ENCODE data around the gene KIAA1614.

Gene KIAA1614

DNA sequence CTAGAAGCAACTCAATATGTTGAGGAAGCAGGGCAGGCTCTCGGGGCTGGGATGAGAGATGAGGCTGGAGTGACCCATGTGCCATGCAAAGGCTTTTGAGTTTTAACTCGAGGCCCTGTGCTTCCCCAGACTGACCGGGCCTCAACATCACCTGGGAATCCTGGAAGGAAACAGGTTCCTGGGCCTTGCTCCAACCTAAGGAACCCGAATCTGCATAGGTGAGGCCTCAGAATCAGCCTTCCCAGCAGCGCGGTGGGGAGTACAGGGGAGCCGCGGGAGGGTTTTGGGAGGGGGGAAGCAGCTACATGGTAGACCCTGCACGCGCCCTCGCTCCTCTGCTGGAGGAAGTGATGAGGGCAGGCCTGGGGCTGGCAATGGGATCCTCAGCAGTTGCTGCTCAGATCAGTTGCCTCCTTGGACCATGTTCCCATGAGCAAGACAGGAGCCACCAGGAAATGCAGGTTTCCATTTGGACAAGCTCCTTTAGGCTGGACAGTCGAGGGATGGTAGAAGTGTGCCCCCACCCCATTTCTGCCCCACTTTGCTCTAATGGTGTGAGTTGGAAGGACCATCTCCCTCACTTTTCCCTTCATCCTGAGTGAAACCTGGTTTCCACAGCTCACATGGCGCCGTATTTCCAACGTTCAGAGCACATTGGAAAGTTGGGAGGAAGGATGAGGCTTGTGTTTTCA is 4.5 kb upstream of the KIAA1614 start:
- no peaks in the 10 kb centered on the region for H3K27me3 ChIP-seq (ENCODE audit: insufficient read depth, poor library complexity, severe bottlenecking)
- no peak overlapping the region for H3K27ac ChIP-seq (replicated peaks)
- TF ChIP-seq GABPA (IDR thresholded peaks at IDR 0.05; ENCODE audit: low read depth) (no peak), POLR2AphosphoS5 (IDR thresholded peaks at IDR 0.05; ENCODE audit: low read depth) (no peak), SPI1 (IDR thresholded peaks at IDR 0.05; ENCODE audit: borderline replicate concordance, low read depth) (no peak)
- TF ChIP-seq, protein P1, sequence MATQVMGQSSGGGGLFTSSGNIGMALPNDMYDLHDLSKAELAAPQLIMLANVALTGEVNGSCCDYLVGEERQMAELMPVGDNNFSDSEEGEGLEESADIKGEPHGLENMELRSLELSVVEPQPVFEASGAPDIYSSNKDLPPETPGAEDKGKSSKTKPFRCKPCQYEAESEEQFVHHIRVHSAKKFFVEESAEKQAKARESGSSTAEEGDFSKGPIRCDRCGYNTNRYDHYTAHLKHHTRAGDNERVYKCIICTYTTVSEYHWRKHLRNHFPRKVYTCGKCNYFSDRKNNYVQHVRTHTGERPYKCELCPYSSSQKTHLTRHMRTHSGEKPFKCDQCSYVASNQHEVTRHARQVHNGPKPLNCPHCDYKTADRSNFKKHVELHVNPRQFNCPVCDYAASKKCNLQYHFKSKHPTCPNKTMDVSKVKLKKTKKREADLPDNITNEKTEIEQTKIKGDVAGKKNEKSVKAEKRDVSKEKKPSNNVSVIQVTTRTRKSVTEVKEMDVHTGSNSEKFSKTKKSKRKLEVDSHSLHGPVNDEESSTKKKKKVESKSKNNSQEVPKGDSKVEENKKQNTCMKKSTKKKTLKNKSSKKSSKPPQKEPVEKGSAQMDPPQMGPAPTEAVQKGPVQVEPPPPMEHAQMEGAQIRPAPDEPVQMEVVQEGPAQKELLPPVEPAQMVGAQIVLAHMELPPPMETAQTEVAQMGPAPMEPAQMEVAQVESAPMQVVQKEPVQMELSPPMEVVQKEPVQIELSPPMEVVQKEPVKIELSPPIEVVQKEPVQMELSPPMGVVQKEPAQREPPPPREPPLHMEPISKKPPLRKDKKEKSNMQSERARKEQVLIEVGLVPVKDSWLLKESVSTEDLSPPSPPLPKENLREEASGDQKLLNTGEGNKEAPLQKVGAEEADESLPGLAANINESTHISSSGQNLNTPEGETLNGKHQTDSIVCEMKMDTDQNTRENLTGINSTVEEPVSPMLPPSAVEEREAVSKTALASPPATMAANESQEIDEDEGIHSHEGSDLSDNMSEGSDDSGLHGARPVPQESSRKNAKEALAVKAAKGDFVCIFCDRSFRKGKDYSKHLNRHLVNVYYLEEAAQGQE (IDR thresholded peaks at IDR 0.05; ENCODE audit: insufficient replicate concordance, low read depth) = no peak
- TF ChIP-seq, protein P2, sequence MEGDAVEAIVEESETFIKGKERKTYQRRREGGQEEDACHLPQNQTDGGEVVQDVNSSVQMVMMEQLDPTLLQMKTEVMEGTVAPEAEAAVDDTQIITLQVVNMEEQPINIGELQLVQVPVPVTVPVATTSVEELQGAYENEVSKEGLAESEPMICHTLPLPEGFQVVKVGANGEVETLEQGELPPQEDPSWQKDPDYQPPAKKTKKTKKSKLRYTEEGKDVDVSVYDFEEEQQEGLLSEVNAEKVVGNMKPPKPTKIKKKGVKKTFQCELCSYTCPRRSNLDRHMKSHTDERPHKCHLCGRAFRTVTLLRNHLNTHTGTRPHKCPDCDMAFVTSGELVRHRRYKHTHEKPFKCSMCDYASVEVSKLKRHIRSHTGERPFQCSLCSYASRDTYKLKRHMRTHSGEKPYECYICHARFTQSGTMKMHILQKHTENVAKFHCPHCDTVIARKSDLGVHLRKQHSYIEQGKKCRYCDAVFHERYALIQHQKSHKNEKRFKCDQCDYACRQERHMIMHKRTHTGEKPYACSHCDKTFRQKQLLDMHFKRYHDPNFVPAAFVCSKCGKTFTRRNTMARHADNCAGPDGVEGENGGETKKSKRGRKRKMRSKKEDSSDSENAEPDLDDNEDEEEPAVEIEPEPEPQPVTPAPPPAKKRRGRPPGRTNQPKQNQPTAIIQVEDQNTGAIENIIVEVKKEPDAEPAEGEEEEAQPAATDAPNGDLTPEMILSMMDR (IDR thresholded peaks at IDR 0.05; ENCODE audit: insufficient read depth, low read length) = no peak
- no peak for DNase-seq (ENCODE audit: low read depth in 1 of 2, low spot score in 1 of 2)
- no peak overlapping the region for H3K4me3 ChIP-seq (replicated peaks; ENCODE audit: insufficient read depth, low read length)

DNA sequence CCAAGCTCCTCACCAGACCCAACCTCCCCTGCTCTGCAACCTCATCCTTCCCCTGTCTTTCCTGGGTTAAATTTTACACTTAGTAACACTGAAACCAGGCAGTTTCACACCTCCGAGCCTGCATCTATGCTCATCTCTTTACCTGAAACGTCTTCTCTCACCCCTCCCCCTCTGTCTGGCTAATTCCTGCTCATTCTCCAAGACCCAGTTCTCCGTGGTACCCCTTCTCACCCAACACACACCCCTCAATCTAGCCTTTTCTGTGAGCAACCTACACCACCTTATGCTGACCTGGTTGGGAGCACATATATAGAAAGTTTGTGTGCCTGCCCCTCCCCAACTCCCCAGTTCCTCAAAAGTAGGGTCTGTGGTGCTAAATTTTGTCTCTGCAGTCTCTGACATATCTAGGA is 3.7 kb upstream of the KIAA1614 start:
- Histone ChIP-seq H3K27me3 (ENCODE audit: insufficient read depth, poor library complexity, severe bottlenecking) (no peaks in the 10 kb centered on the region), H3K4me3 (replicated peaks; ENCODE audit: insufficient read depth, low read length) (no peak overlapping the region), H3K27ac (replicated peaks) (no peak overlapping the region)
- DNase-seq (ENCODE audit: low read depth in 1 of 2, low spot score in 1 of 2) = no peak
- TF ChIP-seq, protein P1 (IDR thresholded peaks at IDR 0.05; ENCODE audit: insufficient replicate concordance, low read depth) = no peak
- TF ChIP-seq, protein P2 (IDR thresholded peaks at IDR 0.05; ENCODE audit: insufficient read depth, low read length) = no peak
- no peak for TF ChIP-seq GABPA (IDR thresholded peaks at IDR 0.05; ENCODE audit: low read depth)
- no peak for TF ChIP-seq SPI1 (IDR thresholded peaks at IDR 0.05; ENCODE audit: borderline replicate concordance, low read depth)
- TF ChIP-seq POLR2AphosphoS5 (IDR thresholded peaks at IDR 0.05; ENCODE audit: low read depth) = no peak

DNA sequence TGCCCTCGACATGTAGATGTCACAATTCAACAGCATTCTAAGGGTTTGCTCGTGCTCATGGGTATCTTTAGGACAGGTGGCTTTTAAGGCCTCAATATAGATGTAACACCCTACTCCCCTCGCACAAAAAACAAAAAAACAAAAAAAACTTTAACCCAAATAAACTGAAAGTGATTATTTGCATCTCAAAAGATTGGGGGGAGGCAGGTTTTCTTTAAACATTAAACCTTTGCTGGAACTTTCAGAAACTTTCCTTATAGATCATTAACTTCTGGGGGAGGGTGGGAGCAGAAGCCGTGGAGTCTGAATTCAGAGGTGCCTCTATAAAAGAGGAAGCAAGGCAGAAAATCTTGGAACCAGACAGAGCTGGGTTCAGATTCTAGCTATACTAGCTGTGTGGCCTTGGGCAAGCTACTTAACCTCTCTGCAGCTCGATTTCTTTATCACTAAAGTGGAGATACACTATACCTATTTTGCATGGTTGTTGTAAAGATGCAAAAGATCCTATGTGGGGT is 3.2 kb upstream of the KIAA1614 start:
- H3K27me3 ChIP-seq (ENCODE audit: insufficient read depth, poor library complexity, severe bottlenecking) = no peaks in the 10 kb centered on the region
- no peak for TF ChIP-seq POLR2AphosphoS5 (IDR thresholded peaks at IDR 0.05; ENCODE audit: low read depth)
- TF ChIP-seq, protein P1 (IDR thresholded peaks at IDR 0.05; ENCODE audit: insufficient replicate concordance, low read depth) = no peak
- TF ChIP-seq SPI1 (IDR thresholded peaks at IDR 0.05; ENCODE audit: borderline replicate concordance, low read depth) = no peak
- TF ChIP-seq, protein P2 (IDR thresholded peaks at IDR 0.05; ENCODE audit: insufficient read depth, low read length) = no peak
- no peak for TF ChIP-seq GABPA (IDR thresholded peaks at IDR 0.05; ENCODE audit: low read depth)
- no peak overlapping the region for H3K27ac ChIP-seq (replicated peaks)
- DNase-seq (ENCODE audit: low read depth in 1 of 2, low spot score in 1 of 2) = no peak
- no peak overlapping the region for H3K4me3 ChIP-seq (replicated peaks; ENCODE audit: insufficient read depth, low read length)

Data from HL-60 (cell line).